Cardiac muscle cell (in vitro differentiated cells and primary cell): ENCODE data around the gene ANKRD18B. TPM values are rescaled to one million over a fixed set of nuclear protein-coding genes. Genes with fewer than 3 reads are reported as not detected.
A peak's percentile ranks its signal among the peaks of the same experiment; 100 is the strongest.

Experiments used
- DNase-seq, 2 donors: peaks; one replicate each; pipeline versions ENCODE4 v3.0.0 to v3.0.0-alpha.2; 2010 to 2017; ENCODE audit warnings: low read depth in 1 of 2, low spot score in 1 of 2
- H3K27ac ChIP-seq: fragments of 200-600 bp; sonication (generic); 2 replicates; pipeline ENCODE4 v1.5.1; 2016
- H3K27me3 ChIP-seq: fragments of 200-600 bp; sonication (generic); 2 replicates; pipeline ENCODE4 v1.6.0; 2016; ENCODE audit warnings: control low read depth
- H3K36me3 ChIP-seq: fragments of 200-600 bp; sonication (generic); 2 replicates; pipeline ENCODE4 v1.5.1; 2016; ENCODE audit warnings: control low read depth
- H3K4me1 ChIP-seq: fragments of 200-600 bp; sonication (generic); 2 replicates; pipeline ENCODE4 v1.8.1; 2017; ENCODE audit warnings: low read depth, mild to moderate bottlenecking, mixed run types
- H3K4me3 ChIP-seq: fragments of 200-600 bp; sonication (generic); 2 replicates; pipeline ENCODE4 v1.5.1; 2016; ENCODE audit warnings: mild to moderate bottlenecking
- H3K9me3 ChIP-seq: fragments of 200-600 bp; sonication (generic); 2 replicates; pipeline ENCODE4 v1.5.1; 2017; ENCODE audit warnings: low read depth, mild to moderate bottlenecking, control low read depth
- polyA plus RNA-seq: library from polyadenylated mRNA; unstranded; fragments of >200 nt; fragmentation: Nextera tagmentation; extraction: Ambion mirVana; gene quantifications from 2 replicates; pipeline ENCODE4 v1.2.1, GENCODE V29; 2016
- total RNA-seq: library from RNA; depleted of rRNA; stranded (reverse); fragments of >200 nt; gene quantifications from 2 replicates; pipeline ENCODE4 v1.2.3, GENCODE V29; 2016
- TF ChIP-seq, protein P1 (sequence below): IDR thresholded peaks from 2 replicates; pipeline ENCODE4 v1.5.1; 2012; ENCODE audit warnings: low read depth, mild to moderate bottlenecking, low read length

ANKRD18B gene
- total and polyA plus RNA-seq, 2 experiments from 2014 or later = 0.80 to 1.8 TPM

DNA sequence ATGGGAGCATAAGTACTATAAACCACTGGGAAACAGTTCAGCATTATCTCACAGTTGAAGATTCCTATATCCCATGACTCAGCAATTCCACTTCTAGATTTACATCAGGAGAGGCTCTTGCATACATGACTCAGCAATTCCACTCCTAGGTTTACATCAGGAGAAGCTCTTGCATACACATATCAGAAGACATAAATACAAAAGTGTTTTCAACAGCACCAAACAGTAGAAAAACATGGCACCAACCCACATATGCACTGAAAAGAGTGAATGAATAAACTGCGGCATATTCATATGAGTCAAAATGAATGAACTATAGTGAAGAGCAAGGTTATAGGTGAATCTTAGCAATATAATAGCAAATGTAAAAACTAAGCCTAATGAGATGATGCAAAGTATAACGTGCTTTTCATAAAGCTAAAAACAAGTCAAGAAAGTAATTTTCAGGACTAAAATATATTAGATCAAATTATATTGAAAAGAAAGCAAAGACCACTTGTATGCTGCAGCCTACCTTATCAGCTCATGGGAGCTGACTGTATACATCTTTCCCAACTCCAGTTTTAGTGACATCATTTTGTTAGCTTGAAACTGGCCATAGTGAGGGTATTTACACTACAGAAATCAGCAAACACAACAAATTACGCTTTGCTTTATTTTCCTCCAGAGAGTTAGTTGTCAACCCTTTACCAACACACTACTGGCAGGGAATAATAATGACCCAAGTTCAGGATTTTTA is 95.8 kb downstream of the ANKRD18B start:
- Histone ChIP-seq H3K27me3 (no peaks in the 10 kb centered on the region), H3K36me3 (no peaks in the 10 kb centered on the region), H3K27ac (no peak overlapping the region), H3K4me3 (no peak overlapping the region), H3K9me3 (no peaks in the 10 kb centered on the region), H3K4me1 (no peaks in the 10 kb centered on the region)
- TF ChIP-seq, protein P1, sequence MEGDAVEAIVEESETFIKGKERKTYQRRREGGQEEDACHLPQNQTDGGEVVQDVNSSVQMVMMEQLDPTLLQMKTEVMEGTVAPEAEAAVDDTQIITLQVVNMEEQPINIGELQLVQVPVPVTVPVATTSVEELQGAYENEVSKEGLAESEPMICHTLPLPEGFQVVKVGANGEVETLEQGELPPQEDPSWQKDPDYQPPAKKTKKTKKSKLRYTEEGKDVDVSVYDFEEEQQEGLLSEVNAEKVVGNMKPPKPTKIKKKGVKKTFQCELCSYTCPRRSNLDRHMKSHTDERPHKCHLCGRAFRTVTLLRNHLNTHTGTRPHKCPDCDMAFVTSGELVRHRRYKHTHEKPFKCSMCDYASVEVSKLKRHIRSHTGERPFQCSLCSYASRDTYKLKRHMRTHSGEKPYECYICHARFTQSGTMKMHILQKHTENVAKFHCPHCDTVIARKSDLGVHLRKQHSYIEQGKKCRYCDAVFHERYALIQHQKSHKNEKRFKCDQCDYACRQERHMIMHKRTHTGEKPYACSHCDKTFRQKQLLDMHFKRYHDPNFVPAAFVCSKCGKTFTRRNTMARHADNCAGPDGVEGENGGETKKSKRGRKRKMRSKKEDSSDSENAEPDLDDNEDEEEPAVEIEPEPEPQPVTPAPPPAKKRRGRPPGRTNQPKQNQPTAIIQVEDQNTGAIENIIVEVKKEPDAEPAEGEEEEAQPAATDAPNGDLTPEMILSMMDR = no peak
- DNase-seq = peak; percentile 26 to 90

DNA sequence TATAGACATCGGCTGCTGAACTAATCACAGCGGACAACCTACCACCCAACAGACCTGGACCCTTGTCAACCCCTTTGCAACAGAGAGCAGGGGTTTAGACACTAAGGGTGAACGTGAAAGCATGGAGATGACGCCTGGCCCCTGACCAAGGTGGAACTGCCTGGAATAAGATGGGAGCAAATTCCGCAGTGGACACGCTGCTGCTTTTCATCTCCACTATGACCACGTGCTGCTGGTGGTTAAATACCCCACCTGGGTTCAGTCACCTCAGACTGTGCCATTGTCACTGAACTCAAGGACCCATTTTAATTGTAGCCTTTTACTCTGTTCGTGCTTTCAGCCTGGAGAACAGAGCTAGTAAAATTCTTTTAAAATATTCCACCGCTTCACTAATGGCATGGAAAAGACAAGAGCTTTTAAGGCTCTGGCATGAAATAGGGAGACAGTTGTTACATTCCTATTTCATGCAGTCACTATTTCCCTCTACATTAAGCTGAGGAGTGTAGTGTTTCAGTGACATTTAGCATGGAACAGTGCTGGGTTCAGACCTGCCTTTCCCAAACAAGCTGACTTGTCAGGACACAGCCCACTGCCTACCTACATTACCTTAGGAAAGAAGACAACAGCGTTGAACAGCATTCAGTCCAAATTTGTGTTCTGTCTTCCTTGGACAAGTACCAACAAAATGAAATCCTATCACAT is 96.8 kb downstream of the ANKRD18B start:
- Histone ChIP-seq H3K4me3 (no peak overlapping the region), H3K27ac (no peak overlapping the region), H3K9me3 (no peaks in the 10 kb centered on the region), H3K27me3 (no peaks in the 10 kb centered on the region), H3K36me3 (no peaks in the 10 kb centered on the region), H3K4me1 (no peaks in the 10 kb centered on the region)
- DNase-seq = peak; percentile 13 to 61
- TF ChIP-seq, protein P1 = no peak

Other genes starting within 250 kb of the ANKRD18B start
- 15.7 and 19.3 TPM in 2 replicates for gene NFX1, start 233.7 kb upstream of the ANKRD18B start, total RNA-seq
- gene NFX1, start 233.7 kb upstream of the ANKRD18B start, polyA plus RNA-seq = 29.4 and 29.9 TPM in 2 replicates
- 3.8 and 5.5 TPM in 2 replicates for gene AQP7, start 121.7 kb upstream of the ANKRD18B start, total RNA-seq
- 4.2 and 4.5 TPM in 2 replicates for gene AQP7, start 121.7 kb upstream of the ANKRD18B start, polyA plus RNA-seq
- gene AQP3, start 76.7 kb upstream of the ANKRD18B start, total RNA-seq = 6.8 and 6.9 TPM in 2 replicates
- 7.2 and 9.0 TPM in 2 replicates for gene AQP3, start 76.7 kb upstream of the ANKRD18B start, polyA plus RNA-seq
- 17.2 and 20.6 TPM in 2 replicates for gene NOL6, start 50.3 kb upstream of the ANKRD18B start, total RNA-seq
- 9.0 and 18.6 TPM in 2 replicates for gene NOL6, start 50.3 kb upstream of the ANKRD18B start, polyA plus RNA-seq